Heart left ventricle (tissue), 16 donors: ENCODE data around the gene SETD9. TPM values are rescaled to one million over a fixed set of nuclear protein-coding genes. Genes with fewer than 3 reads are reported as not detected.
A peak's percentile ranks its signal among the peaks of the same experiment; 100 is the strongest.

Experiments
- ATAC-seq, 4 donors: fragments of 200-7000 bp; cut with Tn5 transposase; one replicate each; pipeline ENCODE4 v1.9.1; 2020 to 2022; ENCODE audit warnings: moderate library complexity in 4 of 4, mild to moderate bottlenecking in 3 of 4, moderate number of reproducible peaks in 1 of 4
- DNase-seq, 5 donors: peaks; one replicate each; pipeline ENCODE4 v3.0.0-alpha.2; 2020
- H3K27ac ChIP-seq, 12 donors: fragments of 200-600 bp; sonication (generic) in 4 of 12; one replicate each; pipeline versions ENCODE4 v1.5.0 to v1.8.0; 2016 to 2022; ENCODE audit warnings: mild to moderate bottlenecking in 2 of 12
- H3K27me3 ChIP-seq, 9 donors: fragments of 200-600 bp; sonication (generic) in 2 of 9; one replicate each; pipeline versions ENCODE4 v1.5.1 to v1.8.0; 2016 to 2022; ENCODE audit warnings: mild to moderate bottlenecking in 3 of 9
- H3K36me3 ChIP-seq, 9 donors: fragments of 200-600 bp; sonication (generic) in 2 of 9; one replicate each; pipeline versions ENCODE4 v1.5.0 to v1.8.0; 2018 to 2022; ENCODE audit warnings: mild to moderate bottlenecking in 2 of 9
- H3K4me1 ChIP-seq, 12 donors: fragments of 200-600 bp; sonication (generic) in 4 of 12; one replicate each; pipeline versions ENCODE4 v1.5.0 to v1.8.0; 2016 to 2022; ENCODE audit warnings: mild to moderate bottlenecking in 3 of 12
- H3K4me3 ChIP-seq, 12 donors: fragments of 200-600 bp; sonication (generic) in 4 of 12; one replicate each; pipeline versions ENCODE4 v1.5.0 to v1.8.0; 2017 to 2022; ENCODE audit warnings: mild to moderate bottlenecking in 9 of 12, moderate library complexity in 4 of 12
- H3K9me3 ChIP-seq, 12 donors: fragments of 200-600 bp; sonication (generic) in 4 of 12; one replicate each; pipeline versions ENCODE4 v1.5.0 to v1.8.0; 2016 to 2022; ENCODE audit warnings: mild to moderate bottlenecking in 1 of 12
- CTCF ChIP-seq, 12 donors: fragments of 200-600 bp; sonication (generic) in 4 of 12; IDR thresholded peaks; one replicate each; pipeline versions ENCODE4 v1.5.0 to v1.8.0; 2018 to 2022; ENCODE audit warnings: antibody characterized with exemption in 12 of 12, mild to moderate bottlenecking in 5 of 12
- POLR2A ChIP-seq, 2 donors: fragments of 450-650 bp; IDR thresholded peaks; one replicate each; pipeline ENCODE4 v1.6.1; 2017; ENCODE audit warnings: antibody characterized with exemption in 2 of 2, mild to moderate bottlenecking in 2 of 2, moderate library complexity in 2 of 2
- WGBS, 4 donors: extraction: QIAGEN DNeasy Blood & Tissue Kit in 2 of 4; methylation state at CpG; one replicate each; pipeline versions ENCODE4 v1.1.5 to v1.1.7; 2013 to 2018; 5-methylcytosine and 5-hydroxymethylcytosine counted together
- intact Hi-C, 10 donors: fragments of 100-400 bp; cut with DNase I; formaldehyde crosslinking; loops; one replicate each; pipeline versions ENCODE4 v1.11.1 to v1.14.2; 2022
- polyA plus RNA-seq, 2 donors: library from polyadenylated mRNA; stranded (reverse); fragments of 200-250 nt; gene quantifications; one replicate each; pipeline ENCODE4 v1.2.3, GENCODE V29; 2013
- total RNA-seq, 9 donors: library from RNA; depleted of rRNA in 2 of 9; stranded (reverse); fragments of >200 nt in 2 of 9; fragmentation: NEBNext Ultra II Directional in 3 of 9; extraction: Animal tissue kit (Norgen Biotek cat#: 25700) in 3 of 9; gene quantifications; one replicate each; pipeline versions ENCODE4 v1.1.0 to v1.2.4, GENCODE V29; 2016 to 2023
- donor health status: ischemic (EF 13 %, LVEDD 7.1; RV severe dilation, severe dysfunction).
- donor health status: healthy with polysubstance abuse.
- donor health status: DM: no; HTN: yes; CAD: no.
- donor health status: DM: no; HTN: no; CAD: no.
- donor health status: ischemic (EF 25% LVEDD 6.9; RV normal size, moderate dysfunction).
- donor health status: ischemic (EF 25% LVEDD 5.7; RV mildly dilated, moderate dysfunction).
- donor health status: healthy.
- donor health status: DM: yes; HTN: yes; CAD: no.
- donor health status: ischemic (EF 35%, LVEDD 5.7; RV mildly dilated, moderate dysfunction).
- donor health status: nonischemic (EF 11% LVEDD 7.7; RV severe dilation, severe dysfunction).
- donor health status: DM: yes; HTN: yes; CAD: no.
- donor health status: PGD.
- donor health status: ischemic (EF 29% LVEDD 5.4; RV normal size, mild dysfunction).
- donor health status: nonischemic (EF 23%, LVEDD 6.1; RV moderate dilation, normal function).

SETD9 gene
- total and polyA plus RNA-seq, 11 donors = 6.5 to 21.0 (median 13.8) TPM

GRCh38 chr5:56951946-56952691 is 42.7 kb downstream of the SETD9 start, which contains the start of gene MIER3:
Gene MIER3, minus strand, starts transcription at chr5:56952123. Its CDS starts 21 bp downstream, at chr5:56952102.
- intact Hi-C loops = loop anchor here in 6 of 10 donors (2.0 to 5.0 kb wide), 6 partner anchors 40 to 269 kb away; partner anchors contain the start of genes GPBP1 (in 1 of the 6) and SETD9 (in 1 of the 6)
- peak; percentile 85 to 88 (median 86) for DNase-seq
- WGBS, 4 donors = 0 to 1% (median 1%) methylated on average over 22 to 89 of the region's 89 CpGs

GRCh38 chr5:56954262-56954661 is 44.9 kb downstream of the SETD9 start:
- Histone ChIP-seq H3K27me3 (peaks cover 0 to 20% (median 0%) of the 10 kb centered on the region in 9 donors), H3K4me1 (peaks cover 0 to 20% (median 16%) of the 10 kb centered on the region in 12 donors), H3K36me3 (peaks cover 0 to 6% (median 0%) of the 10 kb centered on the region in 9 donors), H3K4me3 (no peak overlapping the region), H3K9me3 (no peaks in the 10 kb centered on the region), H3K27ac (no peak overlapping the region)
- ATAC-seq (no peak), DNase-seq (no peak)
- 84 to 98% (median 94%) methylated on average over 1 of the region's 1 CpG for WGBS, 4 donors
- intact Hi-C loops = loop anchor here in 4 of 10 donors (5.0 kb wide), 3 partner anchors 42 to 263 kb away; partner anchors contain the start of gene GPBP1 (in 1 of the 4)
- TF ChIP-seq POLR2A (IDR thresholded peaks at IDR 0.05) = no peak
- no peak for TF ChIP-seq CTCF (IDR thresholded peaks at IDR 0.05)

More at GRCh38 chr5:56951946-56952691, 42.7 kb downstream of the SETD9 start, which contains the start of gene MIER3:
- no peak for TF ChIP-seq POLR2A (IDR thresholded peaks at IDR 0.05)
- no peak for TF ChIP-seq CTCF (IDR thresholded peaks at IDR 0.05)
- ATAC-seq = peak; percentile 79 to 98 (median 94)
- peak within 1 kb of the TSS; percentile 73 to 97 (median 88) for H3K4me3 ChIP-seq
- H3K4me1 ChIP-seq = peaks cover 0 to 24% (median 16%) of the 10 kb centered on the region in 12 donors
- H3K27ac ChIP-seq = peak within 1 kb of the TSS; percentile 67 to 93 (median 84)
- no peaks in the 10 kb centered on the region for H3K9me3 ChIP-seq
- peaks cover 0 to 25% (median 13%) of the 10 kb centered on the region in 9 donors for H3K36me3 ChIP-seq
- H3K27me3 ChIP-seq = peaks cover 0 to 20% (median 0%) of the 10 kb centered on the region in 9 donors

- intact Hi-C loops = no loop called here
- TF ChIP-seq CTCF (IDR thresholded peaks at IDR 0.05) (no peak), POLR2A (IDR thresholded peaks at IDR 0.05) (no peak)
- ATAC-seq = no peak
- H3K9me3 ChIP-seq = no peaks in the 10 kb centered on the region
- H3K27ac ChIP-seq = no peak overlapping the region
- no peaks in the 10 kb centered on the region for H3K4me1 ChIP-seq
- no peaks in the 10 kb centered on the region for H3K36me3 ChIP-seq
- H3K4me3 ChIP-seq = no peak overlapping the region
- no peak for DNase-seq
- 91 to 95% (median 94%) methylated on average over 2 of the region's 2 CpGs for WGBS, 4 donors
- peaks cover 0 to 33% (median 0%) of the 10 kb centered on the region in 9 donors for H3K27me3 ChIP-seq
Measured at GRCh38 chr5:56958595-56958994, 49.2 kb downstream of the SETD9 start.

- TF ChIP-seq POLR2A (IDR thresholded peaks at IDR 0.05) = no peak
- no peak for TF ChIP-seq CTCF (IDR thresholded peaks at IDR 0.05)
- peaks cover 0 to 34% (median 0%) of the 10 kb centered on the region in 9 donors for H3K27me3 ChIP-seq
- no peak overlapping the region for H3K4me3 ChIP-seq
- DNase-seq (no peak), ATAC-seq (no peak)
- no peaks in the 10 kb centered on the region for H3K36me3 ChIP-seq
- no peak overlapping the region for H3K27ac ChIP-seq
- no peaks in the 10 kb centered on the region for H3K9me3 ChIP-seq
- intact Hi-C loops = no loop called here
- 83 to 90% (median 86%) methylated on average over 4 of the region's 4 CpGs for WGBS, 4 donors
- no peaks in the 10 kb centered on the region for H3K4me1 ChIP-seq
Measured at GRCh38 chr5:56959326-56959725, 49.9 kb downstream of the SETD9 start.
